HEK293 (cell line): ENCODE results near the gene PRRT1B.

ENCODE experiments used
- CTCF ChIA-PET: fragments of 350-600 bp; formaldehyde crosslinking; extraction: SDS; loops from one replicate; lab custom pipeline; 2021; ENCODE audit warnings: antibody characterized with exemption; lab: Yijun Ruan, JAX
- POLR2A ChIA-PET: fragments of 300-600 bp; formaldehyde crosslinking; extraction: SDS; loops from one replicate; lab custom pipeline; 2020; ENCODE audit warnings: antibody characterized with exemption, inconsistent platforms; lab: Yijun Ruan, JAX
- H3K27ac ChIP-seq: fragments of 200-500 bp; sonication (Bioruptor generic); 2 replicates; pipeline ENCODE4 v1.5.1; 2014; ENCODE audit warnings: low read depth, low read length, control low read depth, inconsistent platforms; ENCODE audit errors: extremely low read depth
- H3K36me3 ChIP-seq, 2 experiments: fragments of 200-500 bp in 1 of 2; sonication (Bioruptor generic) in 1 of 2; 1 replicate in 1 of 2; 2 replicates in 1 of 2; pipeline ENCODE4 v1.5.1; 2014 to 2017; ENCODE audit warnings: inconsistent platforms in 2 of 2, low read length in 2 of 2; ENCODE audit not compliant: control insufficient read depth in 2 of 2, insufficient read depth in 1 of 2
- H3K4me1 ChIP-seq: fragments of 200-500 bp; sonication (Bioruptor generic); 2 replicates; pipeline ENCODE4 v1.5.1; 2014; ENCODE audit warnings: mild to moderate bottlenecking, low read length, inconsistent platforms; ENCODE audit not compliant: control insufficient read depth, insufficient read depth
- H3K4me3 ChIP-seq: 2 replicates; pipeline ENCODE4 v1.5.1; 2011; ENCODE audit warnings: low read depth, mild to moderate bottlenecking, control low read depth, low read length, moderate library complexity
- H3K9me3 ChIP-seq: fragments of 200-500 bp; sonication (Bioruptor generic); 2 replicates; pipeline ENCODE4 v1.5.1; 2014; ENCODE audit warnings: low read depth, low read length, inconsistent platforms; ENCODE audit not compliant: control insufficient read depth, insufficient read depth
- AEBP2 ChIP-seq: fragments of 450-650 bp; formaldehyde crosslinking; IDR thresholded peaks from 2 replicates; pipeline ENCODE4 v1.5.1; 2016; ENCODE audit warnings: missing biosample characterization, missing genetic modification characterization, borderline replicate concordance
- HOXA7 ChIP-seq: sonication (generic); formaldehyde crosslinking; IDR thresholded peaks from 2 replicates; pipeline ENCODE4 v1.8.1; 2022; ENCODE audit warnings: missing genetic modification reagents, borderline replicate concordance
- MYNN ChIP-seq: fragments of 450-650 bp; formaldehyde crosslinking; IDR thresholded peaks from 2 replicates; pipeline ENCODE4 v1.5.1; 2016; ENCODE audit warnings: missing biosample characterization, missing genetic modification characterization, borderline replicate concordance
- REPIN1 ChIP-seq: fragments of 450-650 bp; formaldehyde crosslinking; IDR thresholded peaks from 2 replicates; pipeline ENCODE4 v1.5.1; 2017; ENCODE audit warnings: missing biosample characterization, missing genetic modification characterization, low read depth
- ZNF121 ChIP-seq: fragments of 450-650 bp; formaldehyde crosslinking; IDR thresholded peaks from 2 replicates; pipeline ENCODE4 v1.5.1; 2016; ENCODE audit warnings: missing biosample characterization, missing genetic modification characterization
- ZNF133 ChIP-seq: fragments of 450-650 bp; formaldehyde crosslinking; IDR thresholded peaks from 2 replicates; pipeline ENCODE4 v1.5.1; 2016; ENCODE audit warnings: missing biosample characterization, missing genetic modification characterization
- ZNF157 ChIP-seq: fragments of 450-650 bp; formaldehyde crosslinking; IDR thresholded peaks from 2 replicates; pipeline ENCODE4 v1.5.1; 2016; ENCODE audit warnings: missing biosample characterization, missing genetic modification characterization
- ZNF175 ChIP-seq: fragments of 450-650 bp; formaldehyde crosslinking; IDR thresholded peaks from 2 replicates; pipeline ENCODE4 v1.5.1; 2016; ENCODE audit warnings: missing biosample characterization, missing genetic modification characterization
- ZNF202 ChIP-seq: fragments of 450-650 bp; formaldehyde crosslinking; IDR thresholded peaks from 2 replicates; pipeline ENCODE4 v1.5.1; 2016; ENCODE audit warnings: missing biosample characterization, missing genetic modification characterization, borderline replicate concordance
- ZNF23 ChIP-seq: fragments of 450-650 bp; formaldehyde crosslinking; IDR thresholded peaks from 2 replicates; pipeline ENCODE4 v1.5.1; 2016; ENCODE audit warnings: missing biosample characterization, missing genetic modification characterization, borderline replicate concordance
- ZNF433 ChIP-seq: fragments of 450-650 bp; formaldehyde crosslinking; IDR thresholded peaks from 2 replicates; pipeline ENCODE4 v1.5.1; 2016; ENCODE audit warnings: missing biosample characterization, missing genetic modification characterization, low read depth
- ZNF544 ChIP-seq: fragments of 450-650 bp; formaldehyde crosslinking; IDR thresholded peaks from 2 replicates; pipeline ENCODE4 v1.5.0; 2017; ENCODE audit warnings: missing biosample characterization, missing genetic modification characterization
- ZNF830 ChIP-seq: fragments of 450-650 bp; IDR thresholded peaks from 2 replicates; pipeline ENCODE4 v1.5.0; 2018; ENCODE audit warnings: missing biosample characterization, missing genetic modification characterization, low read depth, mild to moderate bottlenecking, moderate library complexity
- ZNF837 ChIP-seq: fragments of 450-650 bp; formaldehyde crosslinking; IDR thresholded peaks from 2 replicates; pipeline ENCODE4 v1.5.1; 2016; ENCODE audit warnings: missing biosample characterization, missing genetic modification characterization
- ZSCAN16 ChIP-seq: fragments of 450-650 bp; formaldehyde crosslinking; IDR thresholded peaks from 2 replicates; pipeline ENCODE4 v1.5.1; 2016; ENCODE audit warnings: missing biosample characterization, missing genetic modification characterization
- TF ChIP-seq, protein P1 (sequence below): fragments of 450-650 bp; formaldehyde crosslinking; IDR thresholded peaks from 2 replicates; pipeline ENCODE4 v1.5.1; 2016; ENCODE audit warnings: missing biosample characterization, missing genetic modification characterization
- TF ChIP-seq, protein P2 (sequence below): fragments of 450-650 bp; formaldehyde crosslinking; IDR thresholded peaks from 2 replicates; pipeline ENCODE4 v1.5.1; 2016; ENCODE audit warnings: missing biosample characterization, missing genetic modification characterization
- TF ChIP-seq, protein P3 (sequence below): fragments of 450-650 bp; formaldehyde crosslinking; IDR thresholded peaks from 2 replicates; pipeline ENCODE4 v1.5.1; 2016; ENCODE audit warnings: missing biosample characterization, missing genetic modification characterization, low read depth
- TF ChIP-seq, protein P4 (sequence below): fragments of 450-650 bp; formaldehyde crosslinking; conservative IDR thresholded peaks from 2 replicates; pipeline ENCODE4 v1.5.1; 2016; ENCODE audit warnings: low read depth, missing biosample characterization, missing genetic modification characterization
- TF ChIP-seq, protein P5 (sequence below): fragments of 450-650 bp; formaldehyde crosslinking; IDR thresholded peaks from 2 replicates; pipeline ENCODE4 v1.5.1; 2016; ENCODE audit warnings: missing biosample characterization, missing genetic modification characterization

PRRT1B gene

DNA sequence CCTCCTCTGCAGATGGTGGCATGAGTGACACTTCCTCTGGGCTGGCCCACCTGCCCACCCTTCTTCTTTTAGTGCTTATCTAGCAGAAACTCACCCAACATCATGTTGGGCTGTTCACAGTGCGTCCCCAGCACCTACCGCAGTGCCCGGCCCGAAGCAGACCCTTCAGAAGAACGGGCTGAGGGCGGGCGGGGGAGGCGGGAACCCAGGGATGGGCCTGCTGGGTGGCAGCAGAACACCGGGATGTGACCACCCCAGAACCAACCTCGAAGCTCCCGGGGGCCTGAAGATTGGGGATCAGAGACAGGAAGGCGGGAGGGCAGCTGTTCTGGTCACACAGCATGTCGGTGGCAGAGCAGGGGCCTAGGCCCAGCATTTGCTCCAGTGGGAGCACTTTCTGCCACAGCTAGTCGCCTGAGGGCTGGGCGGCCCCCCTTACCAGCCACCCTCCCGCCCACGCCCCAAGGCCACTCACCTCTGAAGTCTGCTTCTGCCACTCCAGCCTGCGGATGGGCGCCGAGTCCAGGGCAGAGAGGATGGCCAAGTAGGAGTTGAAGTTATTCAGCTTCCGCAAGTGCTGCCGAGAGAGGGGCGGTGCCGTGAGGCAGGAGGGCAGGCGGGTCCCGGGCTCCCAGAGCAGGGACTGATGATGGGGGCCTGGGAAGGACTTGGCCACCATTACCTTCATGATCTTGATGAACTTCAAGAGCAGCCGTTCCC lies 38.7 kb downstream of the PRRT1B start:
- Histone ChIP-seq H3K4me1 (no peaks in the 10 kb centered on the region), H3K9me3 (no peaks in the 10 kb centered on the region), H3K36me3 (peaks cover 0 to 71% of the 10 kb centered on the region in 2 experiments; a peak in 2 of 3 replicates), H3K27ac (no peak overlapping the region), H3K4me3 (no peak overlapping the region)
- TF ChIP-seq, protein P1, sequence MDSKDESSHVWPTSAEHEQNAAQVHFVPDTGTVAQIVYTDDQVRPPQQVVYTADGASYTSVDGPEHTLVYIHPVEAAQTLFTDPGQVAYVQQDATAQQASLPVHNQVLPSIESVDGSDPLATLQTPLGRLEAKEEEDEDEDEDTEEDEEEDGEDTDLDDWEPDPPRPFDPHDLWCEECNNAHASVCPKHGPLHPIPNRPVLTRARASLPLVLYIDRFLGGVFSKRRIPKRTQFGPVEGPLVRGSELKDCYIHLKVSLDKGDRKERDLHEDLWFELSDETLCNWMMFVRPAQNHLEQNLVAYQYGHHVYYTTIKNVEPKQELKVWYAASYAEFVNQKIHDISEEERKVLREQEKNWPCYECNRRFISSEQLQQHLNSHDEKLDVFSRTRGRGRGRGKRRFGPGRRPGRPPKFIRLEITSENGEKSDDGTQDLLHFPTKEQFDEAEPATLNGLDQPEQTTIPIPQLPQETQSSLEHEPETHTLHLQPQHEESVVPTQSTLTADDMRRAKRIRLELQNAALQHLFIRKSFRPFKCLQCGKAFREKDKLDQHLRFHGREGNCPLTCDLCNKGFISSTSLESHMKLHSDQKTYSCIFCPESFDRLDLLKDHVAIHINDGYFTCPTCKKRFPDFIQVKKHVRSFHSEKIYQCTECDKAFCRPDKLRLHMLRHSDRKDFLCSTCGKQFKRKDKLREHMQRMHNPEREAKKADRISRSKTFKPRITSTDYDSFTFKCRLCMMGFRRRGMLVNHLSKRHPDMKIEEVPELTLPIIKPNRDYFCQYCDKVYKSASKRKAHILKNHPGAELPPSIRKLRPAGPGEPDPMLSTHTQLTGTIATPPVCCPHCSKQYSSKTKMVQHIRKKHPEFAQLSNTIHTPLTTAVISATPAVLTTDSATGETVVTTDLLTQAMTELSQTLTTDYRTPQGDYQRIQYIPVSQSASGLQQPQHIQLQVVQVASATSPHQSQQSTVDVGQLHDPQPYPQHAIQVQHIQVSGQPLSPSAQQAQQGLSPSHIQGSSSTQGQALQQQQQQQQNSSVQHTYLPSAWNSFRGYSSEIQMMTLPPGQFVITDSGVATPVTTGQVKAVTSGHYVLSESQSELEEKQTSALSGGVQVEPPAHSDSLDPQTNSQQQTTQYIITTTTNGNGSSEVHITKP (tag by site-specific recombination) = no peak
- TF ChIP-seq ZNF175 (no peak), HOXA7 (no peak), ZNF544 (tag by site-specific recombination) (no peak), ZNF121 (tag by site-specific recombination) (no peak), REPIN1 (tag by site-specific recombination) (no peak), ZSCAN16 (no peak), ZNF133 (no peak), ZNF433 (tag by site-specific recombination) (no peak), ZNF830 (tag by site-specific recombination) (no peak), ZNF23 (tag by site-specific recombination) (no peak), ZNF202 (tag by site-specific recombination) (no peak), ZNF157 (tag by site-specific recombination) (no peak), ZNF837 (tag by site-specific recombination) (no peak), MYNN (tag by site-specific recombination) (no peak), AEBP2 (tag by site-specific recombination) (no peak)
- TF ChIP-seq, protein P2, sequence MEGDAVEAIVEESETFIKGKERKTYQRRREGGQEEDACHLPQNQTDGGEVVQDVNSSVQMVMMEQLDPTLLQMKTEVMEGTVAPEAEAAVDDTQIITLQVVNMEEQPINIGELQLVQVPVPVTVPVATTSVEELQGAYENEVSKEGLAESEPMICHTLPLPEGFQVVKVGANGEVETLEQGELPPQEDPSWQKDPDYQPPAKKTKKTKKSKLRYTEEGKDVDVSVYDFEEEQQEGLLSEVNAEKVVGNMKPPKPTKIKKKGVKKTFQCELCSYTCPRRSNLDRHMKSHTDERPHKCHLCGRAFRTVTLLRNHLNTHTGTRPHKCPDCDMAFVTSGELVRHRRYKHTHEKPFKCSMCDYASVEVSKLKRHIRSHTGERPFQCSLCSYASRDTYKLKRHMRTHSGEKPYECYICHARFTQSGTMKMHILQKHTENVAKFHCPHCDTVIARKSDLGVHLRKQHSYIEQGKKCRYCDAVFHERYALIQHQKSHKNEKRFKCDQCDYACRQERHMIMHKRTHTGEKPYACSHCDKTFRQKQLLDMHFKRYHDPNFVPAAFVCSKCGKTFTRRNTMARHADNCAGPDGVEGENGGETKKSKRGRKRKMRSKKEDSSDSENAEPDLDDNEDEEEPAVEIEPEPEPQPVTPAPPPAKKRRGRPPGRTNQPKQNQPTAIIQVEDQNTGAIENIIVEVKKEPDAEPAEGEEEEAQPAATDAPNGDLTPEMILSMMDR (tag by site-specific recombination) = no peak
- TF ChIP-seq, protein P3, sequence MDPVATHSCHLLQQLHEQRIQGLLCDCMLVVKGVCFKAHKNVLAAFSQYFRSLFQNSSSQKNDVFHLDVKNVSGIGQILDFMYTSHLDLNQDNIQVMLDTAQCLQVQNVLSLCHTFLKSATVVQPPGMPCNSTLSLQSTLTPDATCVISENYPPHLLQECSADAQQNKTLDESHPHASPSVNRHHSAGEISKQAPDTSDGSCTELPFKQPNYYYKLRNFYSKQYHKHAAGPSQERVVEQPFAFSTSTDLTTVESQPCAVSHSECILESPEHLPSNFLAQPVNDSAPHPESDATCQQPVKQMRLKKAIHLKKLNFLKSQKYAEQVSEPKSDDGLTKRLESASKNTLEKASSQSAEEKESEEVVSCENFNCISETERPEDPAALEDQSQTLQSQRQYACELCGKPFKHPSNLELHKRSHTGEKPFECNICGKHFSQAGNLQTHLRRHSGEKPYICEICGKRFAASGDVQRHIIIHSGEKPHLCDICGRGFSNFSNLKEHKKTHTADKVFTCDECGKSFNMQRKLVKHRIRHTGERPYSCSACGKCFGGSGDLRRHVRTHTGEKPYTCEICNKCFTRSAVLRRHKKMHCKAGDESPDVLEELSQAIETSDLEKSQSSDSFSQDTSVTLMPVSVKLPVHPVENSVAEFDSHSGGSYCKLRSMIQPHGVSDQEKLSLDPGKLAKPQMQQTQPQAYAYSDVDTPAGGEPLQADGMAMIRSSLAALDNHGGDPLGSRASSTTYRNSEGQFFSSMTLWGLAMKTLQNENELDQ (tag by site-specific recombination) = no peak
- TF ChIP-seq, protein P4, sequence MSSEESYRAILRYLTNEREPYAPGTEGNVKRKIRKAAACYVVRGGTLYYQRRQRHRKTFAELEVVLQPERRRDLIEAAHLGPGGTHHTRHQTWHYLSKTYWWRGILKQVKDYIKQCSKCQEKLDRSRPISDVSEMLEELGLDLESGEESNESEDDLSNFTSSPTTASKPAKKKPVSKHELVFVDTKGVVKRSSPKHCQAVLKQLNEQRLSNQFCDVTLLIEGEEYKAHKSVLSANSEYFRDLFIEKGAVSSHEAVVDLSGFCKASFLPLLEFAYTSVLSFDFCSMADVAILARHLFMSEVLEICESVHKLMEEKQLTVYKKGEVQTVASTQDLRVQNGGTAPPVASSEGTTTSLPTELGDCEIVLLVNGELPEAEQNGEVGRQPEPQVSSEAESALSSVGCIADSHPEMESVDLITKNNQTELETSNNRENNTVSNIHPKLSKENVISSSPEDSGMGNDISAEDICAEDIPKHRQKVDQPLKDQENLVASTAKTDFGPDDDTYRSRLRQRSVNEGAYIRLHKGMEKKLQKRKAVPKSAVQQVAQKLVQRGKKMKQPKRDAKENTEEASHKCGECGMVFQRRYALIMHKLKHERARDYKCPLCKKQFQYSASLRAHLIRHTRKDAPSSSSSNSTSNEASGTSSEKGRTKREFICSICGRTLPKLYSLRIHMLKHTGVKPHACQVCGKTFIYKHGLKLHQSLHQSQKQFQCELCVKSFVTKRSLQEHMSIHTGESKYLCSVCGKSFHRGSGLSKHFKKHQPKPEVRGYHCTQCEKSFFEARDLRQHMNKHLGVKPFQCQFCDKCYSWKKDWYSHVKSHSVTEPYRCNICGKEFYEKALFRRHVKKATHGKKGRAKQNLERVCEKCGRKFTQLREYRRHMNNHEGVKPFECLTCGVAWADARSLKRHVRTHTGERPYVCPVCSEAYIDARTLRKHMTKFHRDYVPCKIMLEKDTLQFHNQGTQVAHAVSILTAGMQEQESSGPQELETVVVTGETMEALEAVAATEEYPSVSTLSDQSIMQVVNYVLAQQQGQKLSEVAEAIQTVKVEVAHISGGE (tag by site-specific recombination) = no peak
- TF ChIP-seq, protein P5, sequence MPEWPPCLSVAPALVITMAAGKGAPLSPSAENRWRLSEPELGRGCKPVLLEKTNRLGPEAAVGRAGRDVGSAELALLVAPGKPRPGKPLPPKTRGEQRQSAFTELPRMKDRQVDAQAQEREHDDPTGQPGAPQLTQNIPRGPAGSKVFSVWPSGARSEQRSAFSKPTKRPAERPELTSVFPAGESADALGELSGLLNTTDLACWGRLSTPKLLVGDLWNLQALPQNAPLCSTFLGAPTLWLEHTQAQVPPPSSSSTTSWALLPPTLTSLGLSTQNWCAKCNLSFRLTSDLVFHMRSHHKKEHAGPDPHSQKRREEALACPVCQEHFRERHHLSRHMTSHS (tag by site-specific recombination) = no peak
- CTCF ChIA-PET = interaction anchor here (2.1 kb wide), 1 partner anchor 156 kb away, joined by 7 read pairs; no protein-coding TSS in a partner anchor
- POLR2A ChIA-PET = no interaction called here
